Activated B cell treated with CpG ODN at 0.5 μM for 24 hours (primary cell): ENCODE measurements around the gene CLPTM1. TPM values are rescaled to one million over a fixed set of nuclear protein-coding genes. Genes with fewer than 3 reads are reported as not detected.
A peak's percentile ranks its signal among the peaks of the same experiment; 100 is the strongest.

Source experiments
- ATAC-seq: fragments of 200-7000 bp; cut with Tn5 transposase; one replicate; pipeline ENCODE4 v1.10.0; 2021; ENCODE audit warnings: low read depth, mild to moderate bottlenecking, moderate library complexity
- CTCF ChIA-PET: fragments of 350-600 bp; sonication (Branson Sonifier 250); formaldehyde crosslinking; loops from one replicate; lab custom pipeline; 2021; ENCODE audit warnings: antibody characterized with exemption; lab: Charles Lee
- POLR2A ChIA-PET: fragments of 350-600 bp; sonication (Branson Sonifier 250); formaldehyde crosslinking; loops from one replicate; lab custom pipeline; 2021; ENCODE audit warnings: antibody characterized with exemption; lab: Charles Lee
- DNase-seq: peaks from one replicate; pipeline ENCODE4 v3.0.0; 2022
- H3K27ac Mint-ChIP-seq: one replicate; pipeline ENCODE4 v1.8.0; 2020; ENCODE audit warnings: mixed read lengths
- H3K27me3 Mint-ChIP-seq: one replicate; pipeline ENCODE4 v1.8.0; 2021; ENCODE audit warnings: mixed read lengths
- H3K36me3 Mint-ChIP-seq: one replicate; pipeline ENCODE4 v1.8.0; 2021; ENCODE audit warnings: low read depth, mixed read lengths
- H3K4me1 Mint-ChIP-seq: one replicate; pipeline ENCODE4 v1.8.0; 2021; ENCODE audit warnings: mixed read lengths
- H3K4me3 Mint-ChIP-seq: one replicate; pipeline ENCODE4 v1.8.0; 2020; ENCODE audit warnings: mild to moderate bottlenecking, mixed read lengths
- H3K9me3 Mint-ChIP-seq: one replicate; pipeline ENCODE4 v1.8.0; 2020; ENCODE audit warnings: mixed read lengths
- CTCF ChIP-seq: fragments of 200-600 bp; IDR thresholded peaks from one replicate; pipeline ENCODE4 v1.8.0; 2022; ENCODE audit warnings: antibody characterized with exemption, mild to moderate bottlenecking
- intact Hi-C: fragments of 100-400 bp; cut with micrococcal nuclease; formaldehyde crosslinking; loops from one replicate; pipeline ENCODE4 v1.15.1; 2024
- total RNA-seq: library from RNA; stranded (reverse); gene quantifications from 2 replicates; pipeline ENCODE4 v1.2.3, GENCODE V29; 2022

The CLPTM1 gene
- total RNA-seq, 1 donor from 2014 or later: 92.1 TPM

DNA sequence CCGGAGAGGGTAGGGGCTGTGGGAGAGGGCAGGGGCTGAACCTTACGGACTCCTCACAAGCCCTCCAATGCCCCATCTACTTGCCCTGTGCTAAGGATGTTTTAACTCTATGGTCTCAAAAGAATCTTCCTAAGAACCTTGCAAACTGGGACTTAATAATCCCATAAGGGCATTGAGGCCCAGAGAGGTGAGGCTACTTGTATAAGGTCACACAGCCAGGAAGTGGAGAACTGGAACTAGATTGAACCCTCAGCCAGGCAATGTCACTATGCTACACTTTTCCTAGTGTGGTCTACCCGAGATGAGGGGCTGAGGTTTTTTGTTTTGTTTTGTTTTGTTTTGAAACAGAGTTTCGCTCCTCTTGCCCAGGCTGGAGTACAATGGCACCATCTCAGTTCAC lies 23.6 kb upstream of the CLPTM1 start:
- intact Hi-C loops: no loop called here
- no peak overlapping the region for H3K27ac Mint-ChIP-seq
- H3K4me3 Mint-ChIP-seq: no peak overlapping the region
- DNase-seq: no peak
- peaks cover 7% of the 10 kb centered on the region for H3K27me3 Mint-ChIP-seq
- POLR2A ChIA-PET: interaction anchor here (0.6 kb wide), 1 partner anchor 700 kb away, joined by 3 read pairs; no protein-coding TSS in a partner anchor
- CTCF ChIA-PET: no interaction called here
- H3K36me3 Mint-ChIP-seq: no peaks in the 10 kb centered on the region
- peaks cover 6% of the 10 kb centered on the region for H3K4me1 Mint-ChIP-seq
- no peak for TF ChIP-seq CTCF
- H3K9me3 Mint-ChIP-seq: no peaks in the 10 kb centered on the region
- no peak for ATAC-seq

DNA sequence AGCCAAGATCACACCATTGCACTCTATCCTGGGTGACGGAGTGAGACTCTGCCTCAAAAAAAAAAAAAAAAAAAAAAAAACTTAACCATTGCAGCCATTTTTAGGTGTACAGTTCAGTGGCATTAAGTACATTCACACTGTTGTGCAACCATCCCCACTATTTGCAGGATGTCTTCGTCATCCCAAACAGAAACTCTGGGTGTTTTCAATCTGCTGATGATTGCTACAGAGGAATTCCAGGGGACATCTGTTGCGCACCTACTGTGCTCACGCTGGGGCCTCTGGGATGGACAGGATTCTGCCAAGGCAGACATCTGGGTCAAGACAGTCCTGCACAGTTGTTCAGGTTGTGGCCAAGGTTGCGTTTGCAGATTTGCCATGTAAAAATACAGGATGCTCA lies 15.5 kb upstream of the CLPTM1 start:
- H3K4me3 Mint-ChIP-seq: no peak overlapping the region
- CTCF ChIA-PET: no interaction called here
- intact Hi-C loops: no loop called here
- ATAC-seq (no peak), DNase-seq (no peak)
- H3K36me3 Mint-ChIP-seq: no peaks in the 10 kb centered on the region
- no peak overlapping the region for H3K27ac Mint-ChIP-seq
- POLR2A ChIA-PET: no interaction called here
- no peaks in the 10 kb centered on the region for H3K9me3 Mint-ChIP-seq
- no peak for TF ChIP-seq CTCF
- no peaks in the 10 kb centered on the region for H3K27me3 Mint-ChIP-seq
- peaks cover 14% of the 10 kb centered on the region for H3K4me1 Mint-ChIP-seq

GRCh38 chr19:44942067-44942571 lies 13.1 kb upstream of the CLPTM1 start, which contains the start of gene APOC4:
Gene APOC4, plus strand, starts transcription at chr19:44942237. Its CDS starts 41 bp downstream, at chr19:44942278.
- ChIA-PET CTCF (no interaction called here), POLR2A (no interaction called here)
- Mint-ChIP-seq H3K36me3 (no peaks in the 10 kb centered on the region), H3K4me3 (no peak within 1 kb of the TSS), H3K9me3 (no peaks in the 10 kb centered on the region), H3K4me1 (peaks cover 14% of the 10 kb centered on the region), H3K27me3 (no peaks in the 10 kb centered on the region), H3K27ac (no peak within 1 kb of the TSS)
- DNase-seq (no peak), ATAC-seq (no peak)
- intact Hi-C loops: no loop called here
- no peak for TF ChIP-seq CTCF

- intact Hi-C loops: loop anchor here (1.0 kb wide), 1 partner anchor 10 kb away; no protein-coding TSS in a partner anchor
- POLR2A ChIA-PET: interaction anchor here (0.6 to 1.5 kb wide), 5 partner anchors 10 to 1369 kb away, joined by 3 to 9 read pairs (median 3); partner anchors contain the start of gene XRCC1
- peaks cover 14% of the 10 kb centered on the region for H3K4me1 Mint-ChIP-seq
- no peaks in the 10 kb centered on the region for H3K36me3 Mint-ChIP-seq
- peak overlapping the region; percentile 81 for H3K27ac Mint-ChIP-seq
- no peaks in the 10 kb centered on the region for H3K27me3 Mint-ChIP-seq
- ATAC-seq (peak; percentile 94), DNase-seq (peak; percentile 34)
- peak overlapping the region; percentile 44 for H3K4me3 Mint-ChIP-seq
- H3K9me3 Mint-ChIP-seq: no peaks in the 10 kb centered on the region
- TF ChIP-seq CTCF: no peak
- CTCF ChIA-PET: no interaction called here
These were observed 11.4 kb upstream of the CLPTM1 start for GRCh38 chr19:44943801-44944249.

DNA sequence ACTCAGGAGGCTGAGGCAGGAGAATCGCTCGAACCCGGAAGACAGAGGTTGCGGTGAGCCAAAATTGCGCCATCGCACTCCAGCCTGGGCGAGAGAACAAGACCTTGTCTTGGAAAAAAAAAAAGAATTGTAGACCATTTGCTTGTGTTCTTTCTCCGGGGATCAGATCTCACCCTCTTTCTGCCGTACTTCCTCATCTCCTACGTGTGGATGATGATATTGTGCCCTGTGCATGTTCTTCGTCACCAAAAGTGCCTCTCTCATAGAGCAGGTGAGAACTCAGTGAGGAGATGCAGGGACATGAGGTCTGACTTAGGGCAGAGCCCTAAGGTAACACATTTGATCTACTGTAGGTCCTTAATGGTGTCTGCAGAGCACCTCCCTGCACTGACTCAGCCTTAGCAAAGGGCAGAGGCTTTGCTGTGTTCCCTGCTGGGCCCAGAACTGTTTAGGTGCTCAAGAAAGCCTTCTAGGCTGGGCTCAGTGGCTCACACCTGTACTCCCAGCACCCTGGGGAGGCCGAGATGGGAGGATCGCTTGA lies 8.1 kb upstream of the CLPTM1 start:
- H3K9me3 Mint-ChIP-seq: no peaks in the 10 kb centered on the region
- no peak for TF ChIP-seq CTCF
- H3K27ac Mint-ChIP-seq: no peak overlapping the region
- DNase-seq (no peak), ATAC-seq (no peak)
- no peak overlapping the region for H3K4me3 Mint-ChIP-seq
- peaks cover 6% of the 10 kb centered on the region for H3K36me3 Mint-ChIP-seq
- intact Hi-C loops: no loop called here
- no peaks in the 10 kb centered on the region for H3K27me3 Mint-ChIP-seq
- H3K4me1 Mint-ChIP-seq: peaks cover 13% of the 10 kb centered on the region
- ChIA-PET POLR2A (no interaction called here), CTCF (no interaction called here)
